Measurements from ENCODE around the gene ARHGAP42.
"Not testable (repeated sequence)": the region's sequence is repeated elsewhere in the genome, so short reads cannot be mapped to it uniquely, and the experiment has no call there.

ARHGAP42 gene

GRCh38 chr11:100731471-100731870 is 44.4 kb downstream of the ARHGAP42 start:
- no peaks in the 10 kb centered on the region for H3K9me3 ChIP-seq (ENCODE audit: low read length)
- H3K27ac ChIP-seq (ENCODE audit: low read depth, low read length), result no peak overlapping the region
- H3K4me1 ChIP-seq (ENCODE audit: insufficient read depth, low read length), result no peaks in the 10 kb centered on the region
- no peaks in the 10 kb centered on the region for H3K36me3 ChIP-seq (ENCODE audit: insufficient read depth, low read length)
- H3K27me3 ChIP-seq (ENCODE audit: control insufficient read depth in 1 of 2, insufficient read depth in 2 of 2, low read length in 2 of 2), result no peaks in the 10 kb centered on the region
- no peak overlapping the region for H3K4me3 ChIP-seq (ENCODE audit: low read depth in 1 of 2, low read length in 2 of 2)
- no peak overlapping the region for H3K9ac ChIP-seq (ENCODE audit: low read length)

DNA sequence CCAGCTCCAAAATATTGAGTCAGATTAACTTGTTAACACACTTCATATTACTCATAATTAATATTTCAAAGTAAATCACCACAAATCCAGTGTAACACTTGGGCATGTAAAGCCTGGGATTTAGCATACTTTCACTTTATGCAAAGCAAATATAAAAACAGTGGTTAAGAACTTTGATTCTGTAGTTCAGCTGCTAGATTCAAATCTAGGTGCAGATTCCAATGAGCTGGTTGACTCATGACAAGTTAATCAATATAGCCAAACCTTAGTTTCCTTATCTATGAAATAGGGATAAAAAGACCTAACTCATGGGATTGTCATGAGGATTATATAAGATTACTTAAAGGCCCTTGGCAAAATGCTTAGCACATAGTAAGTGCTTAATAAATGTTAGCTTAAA is 45.9 kb downstream of the ARHGAP42 start:
- Histone ChIP-seq H3K9ac (ENCODE audit: low read length) (no peak overlapping the region), H3K36me3 (ENCODE audit: insufficient read depth, low read length) (no peaks in the 10 kb centered on the region), H3K9me3 (ENCODE audit: low read length) (no peaks in the 10 kb centered on the region), H3K27me3 (ENCODE audit: control insufficient read depth in 1 of 2, insufficient read depth in 2 of 2, low read length in 2 of 2) (no peaks in the 10 kb centered on the region), H3K4me1 (ENCODE audit: insufficient read depth, low read length) (no peaks in the 10 kb centered on the region), H3K4me3 (ENCODE audit: low read depth in 1 of 2, low read length in 2 of 2) (no peak overlapping the region), H3K27ac (ENCODE audit: low read depth, low read length) (no peak overlapping the region)

- Histone ChIP-seq H3K9ac (ENCODE audit: low read length) (no peak overlapping the region), H3K36me3 (ENCODE audit: insufficient read depth, low read length) (no peaks in the 10 kb centered on the region), H3K9me3 (ENCODE audit: low read length) (no peaks in the 10 kb centered on the region), H3K27me3 (ENCODE audit: control insufficient read depth in 1 of 2, insufficient read depth in 2 of 2, low read length in 2 of 2) (no peaks in the 10 kb centered on the region), H3K4me3 (ENCODE audit: low read depth in 1 of 2, low read length in 2 of 2) (no peak overlapping the region), H3K27ac (ENCODE audit: low read depth, low read length) (no peak overlapping the region), H3K4me1 (ENCODE audit: insufficient read depth, low read length) (peaks cover 8% of the 10 kb centered on the region)
Measured at GRCh38 chr11:100734743-100735527, 47.8 kb downstream of the ARHGAP42 start.

DNA sequence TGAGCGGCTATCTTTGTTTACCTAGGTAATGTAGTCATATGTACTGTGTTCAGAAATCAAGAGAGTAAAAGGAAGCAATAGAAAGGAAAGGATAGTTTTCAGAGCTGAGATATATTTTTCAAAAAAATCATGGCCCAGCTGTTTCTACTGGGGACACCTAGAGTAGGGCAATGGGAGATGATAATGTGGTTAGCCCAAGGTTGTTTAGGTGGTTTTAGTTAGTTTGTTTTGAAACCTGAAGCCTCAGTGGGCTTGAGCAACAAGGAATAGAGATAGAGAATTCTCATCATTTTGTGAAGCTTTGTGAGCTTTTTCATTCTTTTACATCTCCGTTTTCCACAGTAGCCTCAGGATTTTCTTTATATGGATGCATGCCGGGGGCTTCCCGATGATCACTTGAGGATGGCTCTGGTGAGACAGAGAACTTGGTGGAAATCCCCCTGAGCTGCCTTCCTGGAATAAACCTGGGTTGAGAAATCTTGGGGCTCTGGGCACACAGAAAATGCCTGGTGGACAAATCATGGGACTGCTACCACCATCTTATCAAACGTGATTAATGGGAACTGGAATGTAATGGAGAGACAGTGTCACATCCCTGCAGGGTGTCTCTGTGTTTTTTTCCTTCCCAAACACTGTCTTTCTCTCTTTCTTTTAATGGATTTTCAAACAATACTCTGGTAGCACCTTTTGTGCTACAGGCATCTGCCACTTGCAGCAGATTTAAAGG is 49.0 kb downstream of the ARHGAP42 start:
- no peak overlapping the region for H3K9ac ChIP-seq (ENCODE audit: low read length)
- H3K27me3 ChIP-seq (ENCODE audit: control insufficient read depth in 1 of 2, insufficient read depth in 2 of 2, low read length in 2 of 2), result no peaks in the 10 kb centered on the region
- H3K9me3 ChIP-seq (ENCODE audit: low read length), result no peaks in the 10 kb centered on the region
- no peak overlapping the region for H3K27ac ChIP-seq (ENCODE audit: low read depth, low read length)
- no peaks in the 10 kb centered on the region for H3K36me3 ChIP-seq (ENCODE audit: insufficient read depth, low read length)
- H3K4me1 ChIP-seq (ENCODE audit: insufficient read depth, low read length), result peaks cover 17% of the 10 kb centered on the region
- no peak overlapping the region for H3K4me3 ChIP-seq (ENCODE audit: low read depth in 1 of 2, low read length in 2 of 2)

DNA sequence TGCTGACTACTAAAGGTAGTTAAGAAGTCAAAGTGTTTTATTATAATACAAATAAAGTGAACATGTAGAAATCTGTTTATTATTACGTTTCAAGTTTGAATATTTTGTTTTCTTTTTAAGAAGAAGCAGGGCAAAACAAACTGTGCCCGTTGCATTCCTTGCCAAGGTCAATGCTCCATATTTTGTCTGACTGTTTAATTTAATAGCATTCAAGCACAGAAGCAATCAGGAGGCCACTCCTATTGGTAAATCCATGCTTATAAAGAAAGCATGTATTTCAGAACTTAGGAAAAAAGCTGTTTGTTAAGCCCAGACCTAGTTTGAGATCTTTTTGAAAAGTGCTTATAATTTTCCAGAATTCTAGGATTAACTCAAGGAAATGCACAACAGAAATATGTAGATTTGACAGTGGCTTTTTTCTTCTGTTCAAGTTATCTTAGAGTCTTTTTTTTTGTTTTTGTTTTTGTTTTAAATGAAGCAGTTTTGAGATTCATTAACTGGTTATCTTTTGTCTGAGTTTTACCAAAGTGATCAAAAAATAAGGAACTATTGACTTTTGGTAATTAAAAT is 51.7 kb downstream of the ARHGAP42 start:
- no peaks in the 10 kb centered on the region for H3K27me3 ChIP-seq (ENCODE audit: control insufficient read depth in 1 of 2, insufficient read depth in 2 of 2, low read length in 2 of 2)
- H3K9me3 ChIP-seq (ENCODE audit: low read length), result no peaks in the 10 kb centered on the region
- no peak overlapping the region for H3K9ac ChIP-seq (ENCODE audit: low read length)
- no peaks in the 10 kb centered on the region for H3K36me3 ChIP-seq (ENCODE audit: insufficient read depth, low read length)
- H3K27ac ChIP-seq (ENCODE audit: low read depth, low read length), result no peak overlapping the region
- H3K4me3 ChIP-seq (ENCODE audit: low read depth in 1 of 2, low read length in 2 of 2), result no peak overlapping the region
- H3K4me1 ChIP-seq (ENCODE audit: insufficient read depth, low read length), result peaks cover 17% of the 10 kb centered on the region

DNA sequence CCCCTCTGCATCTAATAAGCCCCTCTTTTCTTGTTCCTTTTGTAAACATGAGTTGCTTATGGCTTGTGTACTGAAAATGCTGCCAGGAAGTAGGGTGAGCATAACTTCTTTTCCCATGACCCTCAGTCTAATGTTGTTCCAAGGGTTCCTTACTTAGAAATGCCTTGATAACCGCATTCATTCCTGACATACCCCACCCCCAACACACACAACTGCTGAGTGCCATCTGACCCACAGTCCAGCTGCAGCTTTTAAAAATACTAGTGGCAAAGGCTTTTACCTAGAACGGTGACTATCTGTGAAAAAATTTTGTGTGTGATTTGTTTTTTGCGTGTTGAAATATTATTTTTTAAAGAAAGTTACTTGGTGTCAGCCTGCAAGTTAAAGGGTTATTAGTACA is 52.6 kb downstream of the ARHGAP42 start:
- no peaks in the 10 kb centered on the region for H3K36me3 ChIP-seq (ENCODE audit: insufficient read depth, low read length)
- no peaks in the 10 kb centered on the region for H3K9me3 ChIP-seq (ENCODE audit: low read length)
- H3K27me3 ChIP-seq (ENCODE audit: control insufficient read depth in 1 of 2, insufficient read depth in 2 of 2, low read length in 2 of 2), result no peaks in the 10 kb centered on the region
- H3K4me1 ChIP-seq (ENCODE audit: insufficient read depth, low read length), result peaks cover 17% of the 10 kb centered on the region
- no peak overlapping the region for H3K27ac ChIP-seq (ENCODE audit: low read depth, low read length)
- no peak overlapping the region for H3K4me3 ChIP-seq (ENCODE audit: low read depth in 1 of 2, low read length in 2 of 2)
- no peak overlapping the region for H3K9ac ChIP-seq (ENCODE audit: low read length)

DNA sequence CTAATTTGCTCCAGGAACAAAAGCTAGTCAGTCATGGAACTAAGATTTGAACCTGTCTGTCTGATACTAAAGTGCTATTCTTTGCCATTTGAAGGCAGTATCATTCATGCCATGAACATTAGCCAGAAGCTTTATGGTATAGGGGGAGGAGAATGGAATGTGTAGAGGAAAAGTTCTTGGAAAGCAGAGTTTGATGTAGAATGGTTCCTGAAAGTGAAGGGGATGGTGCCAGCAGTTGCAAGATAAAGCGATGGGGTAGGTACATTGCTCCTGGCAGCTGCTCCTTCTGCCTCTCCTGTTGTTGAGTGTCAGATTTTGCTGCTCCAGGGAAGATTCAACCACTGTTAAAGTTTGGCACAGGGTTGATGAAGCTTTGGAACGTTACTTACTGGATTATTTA is 53.4 kb downstream of the ARHGAP42 start:
- peaks cover 17% of the 10 kb centered on the region for H3K4me1 ChIP-seq (ENCODE audit: insufficient read depth, low read length)
- H3K27me3 ChIP-seq (ENCODE audit: control insufficient read depth in 1 of 2, insufficient read depth in 2 of 2, low read length in 2 of 2), result no peaks in the 10 kb centered on the region
- no peak overlapping the region for H3K9ac ChIP-seq (ENCODE audit: low read length)
- H3K4me3 ChIP-seq (ENCODE audit: low read depth in 1 of 2, low read length in 2 of 2), result no peak overlapping the region
- no peaks in the 10 kb centered on the region for H3K9me3 ChIP-seq (ENCODE audit: low read length)
- H3K36me3 ChIP-seq (ENCODE audit: insufficient read depth, low read length), result no peaks in the 10 kb centered on the region
- H3K27ac ChIP-seq (ENCODE audit: low read depth, low read length), result no peak overlapping the region

- H3K27me3 ChIP-seq (ENCODE audit: control insufficient read depth in 1 of 2, insufficient read depth in 2 of 2, low read length in 2 of 2), result no peaks in the 10 kb centered on the region
- no peak overlapping the region for H3K27ac ChIP-seq (ENCODE audit: low read depth, low read length)
Measured at GRCh38 chr11:100741866-100742625, 55.0 kb downstream of the ARHGAP42 start.

GRCh38 chr11:100746448-100746847 is 59.4 kb downstream of the ARHGAP42 start:
- Histone ChIP-seq H3K27me3 (ENCODE audit: control insufficient read depth in 1 of 2, insufficient read depth in 2 of 2, low read length in 2 of 2) (no peaks in the 10 kb centered on the region), H3K27ac (ENCODE audit: low read depth, low read length) (no peak overlapping the region), H3K36me3 (ENCODE audit: insufficient read depth, low read length) (no peaks in the 10 kb centered on the region), H3K4me1 (ENCODE audit: insufficient read depth, low read length) (no peaks in the 10 kb centered on the region), H3K4me3 (ENCODE audit: low read depth in 1 of 2, low read length in 2 of 2) (no peak overlapping the region), H3K9me3 (ENCODE audit: low read length) (peaks cover 10% of the 10 kb centered on the region), H3K9ac (ENCODE audit: low read length) (no peak overlapping the region)

More at GRCh38 chr11:100741866-100742625, 55.0 kb downstream of the ARHGAP42 start:
- no peaks in the 10 kb centered on the region for H3K36me3 ChIP-seq (ENCODE audit: insufficient read depth, low read length)
- H3K4me1 ChIP-seq (ENCODE audit: insufficient read depth, low read length), result peaks cover 17% of the 10 kb centered on the region
- no peak overlapping the region for H3K9ac ChIP-seq (ENCODE audit: low read length)
- no peaks in the 10 kb centered on the region for H3K9me3 ChIP-seq (ENCODE audit: low read length)
- H3K4me3 ChIP-seq (ENCODE audit: low read depth in 1 of 2, low read length in 2 of 2), result no peak overlapping the region

DNA sequence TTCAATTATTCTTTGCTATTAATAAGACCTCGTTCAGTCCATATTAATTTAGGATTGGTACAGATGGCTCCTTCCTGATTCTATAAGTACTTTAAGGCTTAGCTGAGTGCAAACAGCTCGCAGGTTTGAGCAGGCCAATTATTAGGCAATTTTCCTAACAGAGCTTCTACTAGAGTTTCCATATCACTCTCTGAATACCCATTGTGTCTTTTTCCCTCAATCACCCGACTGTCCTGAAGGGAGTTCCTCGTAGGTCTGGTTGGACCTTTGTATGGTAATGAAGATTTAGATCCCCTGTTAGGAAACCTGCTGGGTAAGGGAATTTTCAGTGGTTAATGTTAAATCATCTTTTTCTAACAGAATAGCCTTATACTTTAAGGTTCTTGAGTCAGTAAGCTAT is 61.1 kb downstream of the ARHGAP42 start:
- no peak overlapping the region for H3K9ac ChIP-seq (ENCODE audit: low read length)
- no peaks in the 10 kb centered on the region for H3K36me3 ChIP-seq (ENCODE audit: insufficient read depth, low read length)
- H3K4me1 ChIP-seq (ENCODE audit: insufficient read depth, low read length), result no peaks in the 10 kb centered on the region
- H3K9me3 ChIP-seq (ENCODE audit: low read length), result peaks cover 10% of the 10 kb centered on the region
- no peak overlapping the region for H3K4me3 ChIP-seq (ENCODE audit: low read depth in 1 of 2, low read length in 2 of 2)
- H3K27me3 ChIP-seq (ENCODE audit: control insufficient read depth in 1 of 2, insufficient read depth in 2 of 2, low read length in 2 of 2), result no peaks in the 10 kb centered on the region
- H3K27ac ChIP-seq (ENCODE audit: low read depth, low read length), result no peak overlapping the region

- H3K4me1 ChIP-seq (ENCODE audit: insufficient read depth, low read length); H3K4me3 ChIP-seq (ENCODE audit: low read depth in 1 of 2, low read length in 2 of 2); H3K27ac ChIP-seq (ENCODE audit: low read depth, low read length); H3K27me3 ChIP-seq (ENCODE audit: control insufficient read depth in 1 of 2, insufficient read depth in 2 of 2, low read length in 2 of 2); H3K9ac ChIP-seq (ENCODE audit: low read length); H3K36me3 ChIP-seq (ENCODE audit: insufficient read depth, low read length): not testable (repeated sequence)
- peaks cover 10% of the 10 kb centered on the region for H3K9me3 ChIP-seq (ENCODE audit: low read length)
Measured at GRCh38 chr11:100749887-100750565, 62.9 kb downstream of the ARHGAP42 start.

Measured in muscle layer of colon (tissue), 2 donors.